Measurements from ENCODE around the gene ZNF316. TPM values are rescaled to one million over a fixed set of nuclear protein-coding genes. Genes with fewer than 3 reads are reported as not detected.

The ZNF316 gene
- total RNA-seq, 1 experiment from 2014 or later: 9.1 TPM

GRCh38 chr7:6616854-6617643, 20.1 kb upstream of the ZNF316 start:
- Histone ChIP-seq H3K27me3 (ENCODE audit: low read length) (no peaks in the 10 kb centered on the region), H3K4me2 (ENCODE audit: low read depth, low read length, poor library complexity, severe bottlenecking) (no peak overlapping the region)
- no peak for DNase-seq

GRCh38 chr7:6618621-6619020, 18.5 kb upstream of the ZNF316 start:
- H2AFZ ChIP-seq (ENCODE audit: low read length): no peak overlapping the region
- H3K27me3 ChIP-seq (ENCODE audit: low read length): no peaks in the 10 kb centered on the region
- no peaks in the 10 kb centered on the region for H3K9me2 ChIP-seq (replicated peaks; ENCODE audit: insufficient read depth, low read length)
- no peak overlapping the region for H3K4me2 ChIP-seq (ENCODE audit: low read depth, low read length, poor library complexity, severe bottlenecking)
- H3K79me2 ChIP-seq (ENCODE audit: low read length): no peaks in the 10 kb centered on the region
- no peaks in the 10 kb centered on the region for H4K20me1 ChIP-seq (ENCODE audit: insufficient read depth, low read depth, low read length)
- H3K36me3 ChIP-seq (ENCODE audit: insufficient read depth, low read length): no peaks in the 10 kb centered on the region
- no peak overlapping the region for H3K4me3 ChIP-seq (ENCODE audit: low read length)
- H3K9ac ChIP-seq (ENCODE audit: low read length): no peak overlapping the region
- H3K9me3 ChIP-seq (ENCODE audit: low read length): no peaks in the 10 kb centered on the region
- peaks cover 3% of the 10 kb centered on the region; the same call in 1 of the 2 replicates for H3K4me1 ChIP-seq (ENCODE audit: low read length)
- no peak overlapping the region for H3K27ac ChIP-seq (ENCODE audit: low read length)
- no peak for DNase-seq

More at GRCh38 chr7:6616854-6617643, 20.1 kb upstream of the ZNF316 start:
- Histone ChIP-seq H4K20me1 (ENCODE audit: insufficient read depth, low read depth, low read length) (no peaks in the 10 kb centered on the region), H3K4me3 (ENCODE audit: low read length) (no peak overlapping the region), H3K9me2 (replicated peaks; ENCODE audit: insufficient read depth, low read length) (no peaks in the 10 kb centered on the region), H3K27ac (ENCODE audit: low read length) (no peak overlapping the region), H2AFZ (ENCODE audit: low read length) (no peak overlapping the region), H3K36me3 (ENCODE audit: insufficient read depth, low read length) (no peaks in the 10 kb centered on the region), H3K79me2 (ENCODE audit: low read length) (no peaks in the 10 kb centered on the region), H3K9ac (ENCODE audit: low read length) (no peak overlapping the region), H3K4me1 (ENCODE audit: low read length) (peaks cover 3% of the 10 kb centered on the region; the same call in 1 of the 2 replicates), H3K9me3 (ENCODE audit: low read length) (no peaks in the 10 kb centered on the region)

GRCh38 chr7:6619961-6620360, 17.2 kb upstream of the ZNF316 start:
- H3K4me2 ChIP-seq (ENCODE audit: low read depth, low read length, poor library complexity, severe bottlenecking): no peak overlapping the region

DNA sequence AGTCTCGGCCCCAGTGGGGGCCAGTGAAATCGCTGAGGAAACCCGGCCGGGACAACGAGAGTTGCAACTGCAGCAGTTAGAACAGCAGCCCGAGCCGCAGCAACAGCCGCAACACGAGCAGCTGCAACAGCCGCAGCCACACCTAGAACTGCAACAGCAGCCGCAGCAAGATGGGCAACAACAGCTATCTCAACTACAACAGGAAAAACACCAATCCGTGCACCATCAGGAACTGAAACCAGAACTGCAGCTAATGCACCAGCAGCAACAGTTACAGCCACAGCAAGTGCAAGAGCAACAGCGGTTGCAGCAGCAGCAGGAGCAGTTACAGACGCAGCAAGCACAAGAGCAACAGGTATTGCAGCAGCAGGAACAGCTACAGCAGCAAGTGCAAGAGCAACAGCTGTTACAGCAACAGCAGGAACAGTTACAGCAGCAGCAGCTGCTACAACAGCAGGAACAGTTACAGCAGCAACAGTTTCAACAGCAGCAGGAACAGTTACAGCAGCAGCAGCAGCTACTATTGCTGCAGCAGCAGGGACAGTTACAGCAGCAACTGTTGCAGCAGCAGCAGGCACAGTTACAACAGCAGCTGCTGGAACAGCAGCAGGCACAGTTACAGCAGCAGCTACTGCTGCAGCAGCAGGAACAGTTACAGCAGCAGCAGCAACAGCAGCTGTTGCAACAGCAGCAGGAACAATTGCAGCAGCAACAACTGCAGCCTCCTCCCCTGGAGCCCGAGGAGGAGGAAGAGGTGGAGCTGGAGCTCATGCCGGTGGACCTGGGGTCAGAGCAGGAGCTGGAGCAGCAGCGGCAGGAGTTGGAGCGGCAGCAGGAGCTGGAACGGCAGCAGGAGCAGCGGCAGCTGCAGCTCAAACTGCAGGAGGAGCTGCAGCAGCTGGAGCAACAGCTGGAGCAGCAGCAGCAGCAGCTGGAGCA, 15.7 kb upstream of the ZNF316 start:
- H3K4me2 ChIP-seq (ENCODE audit: low read depth, low read length, poor library complexity, severe bottlenecking): no peak overlapping the region
- H3K9me2 ChIP-seq (replicated peaks; ENCODE audit: insufficient read depth, low read length): no peaks in the 10 kb centered on the region
- no peak overlapping the region for H2AFZ ChIP-seq (ENCODE audit: low read length)
- no peaks in the 10 kb centered on the region for H3K27me3 ChIP-seq (ENCODE audit: low read length)
- H3K27ac ChIP-seq (ENCODE audit: low read length): no peak overlapping the region
- no peaks in the 10 kb centered on the region for H3K79me2 ChIP-seq (ENCODE audit: low read length)
- H3K4me1 ChIP-seq (ENCODE audit: low read length): peaks cover 3% of the 10 kb centered on the region; the same call in 1 of the 2 replicates
- DNase-seq: no peak
- H3K9me3 ChIP-seq (ENCODE audit: low read length): no peaks in the 10 kb centered on the region
- no peaks in the 10 kb centered on the region for H3K36me3 ChIP-seq (ENCODE audit: insufficient read depth, low read length)
- no peak overlapping the region for H3K9ac ChIP-seq (ENCODE audit: low read length)
- no peak overlapping the region for H3K4me3 ChIP-seq (ENCODE audit: low read length)
- no peaks in the 10 kb centered on the region for H4K20me1 ChIP-seq (ENCODE audit: insufficient read depth, low read depth, low read length)

More at GRCh38 chr7:6619961-6620360, 17.2 kb upstream of the ZNF316 start:
- Histone ChIP-seq H3K27ac (ENCODE audit: low read length) (no peak overlapping the region), H3K4me1 (ENCODE audit: low read length) (peaks cover 3% of the 10 kb centered on the region; the same call in 1 of the 2 replicates), H4K20me1 (ENCODE audit: insufficient read depth, low read depth, low read length) (no peaks in the 10 kb centered on the region), H3K9me3 (ENCODE audit: low read length) (no peaks in the 10 kb centered on the region), H2AFZ (ENCODE audit: low read length) (no peak overlapping the region), H3K79me2 (ENCODE audit: low read length) (no peaks in the 10 kb centered on the region), H3K27me3 (ENCODE audit: low read length) (no peaks in the 10 kb centered on the region), H3K36me3 (ENCODE audit: insufficient read depth, low read length) (no peaks in the 10 kb centered on the region), H3K9me2 (replicated peaks; ENCODE audit: insufficient read depth, low read length) (no peaks in the 10 kb centered on the region), H3K9ac (ENCODE audit: low read length) (no peak overlapping the region), H3K4me3 (ENCODE audit: low read length) (no peak overlapping the region)
- DNase-seq: no peak

DNA sequence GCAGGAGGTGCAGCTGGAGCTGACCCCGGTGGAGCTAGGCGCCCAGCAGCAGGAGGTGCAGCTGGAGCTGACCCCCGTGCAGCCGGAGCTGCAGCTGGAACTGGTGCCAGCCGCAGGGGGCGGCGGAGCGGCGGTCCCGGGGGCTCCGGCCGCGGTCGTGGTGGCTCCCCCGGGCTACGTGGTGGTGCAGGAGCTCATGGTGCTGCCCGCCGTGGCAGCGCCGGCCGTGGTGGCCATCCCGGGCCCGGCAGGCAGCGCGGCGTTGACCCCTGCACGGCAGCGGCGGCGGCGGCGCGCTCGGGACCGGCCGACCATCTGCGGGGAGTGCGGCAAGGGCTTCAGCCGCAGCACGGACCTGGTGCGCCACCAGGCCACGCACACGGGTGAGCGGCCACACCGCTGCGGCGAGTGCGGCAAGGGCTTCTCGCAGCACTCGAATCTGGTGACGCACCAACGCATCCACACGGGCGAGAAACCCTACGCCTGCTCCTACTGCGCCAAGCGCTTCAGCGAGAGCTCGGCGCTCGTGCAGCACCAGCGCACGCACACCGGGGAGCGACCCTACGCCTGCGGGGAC, 14.9 kb upstream of the ZNF316 start:
- Histone ChIP-seq H3K27me3 (ENCODE audit: low read length) (no peaks in the 10 kb centered on the region), H3K36me3 (ENCODE audit: insufficient read depth, low read length) (no peaks in the 10 kb centered on the region), H3K9ac (ENCODE audit: low read length) (no peak overlapping the region), H3K9me3 (ENCODE audit: low read length) (no peaks in the 10 kb centered on the region), H3K4me3 (ENCODE audit: low read length) (no peak overlapping the region), H3K4me1 (ENCODE audit: low read length) (peaks cover 3% of the 10 kb centered on the region; the same call in 1 of the 2 replicates), H3K4me2 (ENCODE audit: low read depth, low read length, poor library complexity, severe bottlenecking) (no peak overlapping the region), H3K9me2 (replicated peaks; ENCODE audit: insufficient read depth, low read length) (no peaks in the 10 kb centered on the region), H3K27ac (ENCODE audit: low read length) (no peak overlapping the region), H3K79me2 (ENCODE audit: low read length) (no peaks in the 10 kb centered on the region), H4K20me1 (ENCODE audit: insufficient read depth, low read depth, low read length) (no peaks in the 10 kb centered on the region), H2AFZ (ENCODE audit: low read length) (no peak overlapping the region)
- DNase-seq: no peak

DNA sequence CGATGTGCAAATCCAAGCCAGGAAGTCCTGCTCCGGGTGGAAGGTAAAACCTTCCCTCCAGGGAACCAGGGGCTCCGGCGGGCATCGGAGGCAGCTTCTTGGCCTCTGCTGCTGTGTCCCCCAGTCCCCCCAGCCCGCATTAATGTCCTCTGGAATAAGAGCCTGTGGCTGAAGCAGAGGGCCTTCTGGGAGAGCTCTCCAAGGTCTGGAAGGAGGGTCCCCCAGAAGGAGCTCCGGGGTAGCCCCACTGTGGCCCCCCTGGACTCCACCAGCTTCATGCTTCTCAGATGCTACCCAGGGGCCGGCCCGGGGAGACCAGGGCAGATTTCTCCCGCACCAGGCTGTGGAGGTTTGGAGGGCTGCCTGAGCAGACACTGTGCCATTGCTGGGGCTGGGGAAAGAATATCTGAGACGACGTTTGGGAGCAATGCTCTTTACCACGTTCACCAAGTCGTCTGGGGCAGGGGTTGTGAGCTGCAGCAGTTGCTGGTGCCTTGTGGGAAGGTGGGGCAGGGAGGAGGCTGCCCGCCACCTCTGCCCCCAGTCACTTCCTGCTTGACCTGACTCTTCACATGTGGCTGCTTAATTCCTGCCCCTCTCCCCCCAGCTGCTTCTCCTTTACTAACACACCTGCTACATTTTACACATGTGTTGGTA, 13.4 kb upstream of the ZNF316 start:
- no peaks in the 10 kb centered on the region for H3K79me2 ChIP-seq (ENCODE audit: low read length)
- H3K9me2 ChIP-seq (replicated peaks; ENCODE audit: insufficient read depth, low read length): no peaks in the 10 kb centered on the region
- H3K9me3 ChIP-seq (ENCODE audit: low read length): no peaks in the 10 kb centered on the region
- H4K20me1 ChIP-seq (ENCODE audit: insufficient read depth, low read depth, low read length): no peaks in the 10 kb centered on the region
- DNase-seq: no peak
- H3K27me3 ChIP-seq (ENCODE audit: low read length): no peaks in the 10 kb centered on the region
- H3K27ac ChIP-seq (ENCODE audit: low read length): no peak overlapping the region
- H3K4me3 ChIP-seq (ENCODE audit: low read length): no peak overlapping the region
- H3K4me2 ChIP-seq (ENCODE audit: low read depth, low read length, poor library complexity, severe bottlenecking): no peak overlapping the region
- H3K36me3 ChIP-seq (ENCODE audit: insufficient read depth, low read length): no peaks in the 10 kb centered on the region
- H3K4me1 ChIP-seq (ENCODE audit: low read length): peaks cover 3% of the 10 kb centered on the region; the same call in 1 of the 2 replicates
- H3K9ac ChIP-seq (ENCODE audit: low read length): no peak overlapping the region
- H2AFZ ChIP-seq (ENCODE audit: low read length): no peak overlapping the region

DNA sequence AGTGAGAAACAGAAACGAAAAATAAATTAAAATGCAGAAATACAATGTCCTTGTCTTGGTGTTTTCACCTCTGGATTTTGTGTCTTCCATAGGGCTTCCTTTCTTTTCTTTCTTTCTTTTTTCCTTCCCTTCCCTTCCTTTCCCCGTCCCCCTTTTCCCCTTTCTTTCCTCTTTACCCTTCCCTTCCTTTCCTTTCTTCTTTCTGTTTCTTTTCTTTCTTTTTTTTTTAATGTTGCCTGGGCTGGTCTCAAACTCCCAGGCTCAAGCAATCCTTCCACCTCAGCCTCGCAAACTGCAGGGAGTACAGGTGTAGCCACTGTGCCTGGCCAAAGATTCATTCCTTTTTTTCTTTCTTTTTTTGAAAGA, 12.9 kb upstream of the ZNF316 start:
- no peaks in the 10 kb centered on the region for H3K27me3 ChIP-seq (ENCODE audit: low read length)
- DNase-seq: no peak
- H3K27ac ChIP-seq (ENCODE audit: low read length): no peak overlapping the region
- H3K4me2 ChIP-seq (ENCODE audit: low read depth, low read length, poor library complexity, severe bottlenecking): no peak overlapping the region
- H3K4me3 ChIP-seq (ENCODE audit: low read length): no peak overlapping the region
- no peaks in the 10 kb centered on the region for H3K79me2 ChIP-seq (ENCODE audit: low read length)
- H3K4me1 ChIP-seq (ENCODE audit: low read length): peaks cover 3% of the 10 kb centered on the region; the same call in 1 of the 2 replicates
- no peak overlapping the region for H3K9ac ChIP-seq (ENCODE audit: low read length)
- no peak overlapping the region for H2AFZ ChIP-seq (ENCODE audit: low read length)
- no peaks in the 10 kb centered on the region for H3K9me2 ChIP-seq (replicated peaks; ENCODE audit: insufficient read depth, low read length)
- no peaks in the 10 kb centered on the region for H3K36me3 ChIP-seq (ENCODE audit: insufficient read depth, low read length)
- H3K9me3 ChIP-seq (ENCODE audit: low read length): no peaks in the 10 kb centered on the region
- no peaks in the 10 kb centered on the region for H4K20me1 ChIP-seq (ENCODE audit: insufficient read depth, low read depth, low read length)
